HEK293T (cell line): ENCODE data around the gene DTNBP1.

Experiments used
- ARNT ChIP-seq: fragments of 450-650 bp; IDR thresholded peaks from 2 replicates; pipeline ENCODE4 v1.6.1; 2017; ENCODE audit warnings: mild to moderate bottlenecking
- BHLHE40 ChIP-seq: fragments of 450-650 bp; IDR thresholded peaks from 2 replicates; pipeline ENCODE4 v1.6.1; 2016; ENCODE audit warnings: mild to moderate bottlenecking, moderate library complexity, borderline replicate concordance
- CTBP1 ChIP-seq: fragments of 450-650 bp; IDR thresholded peaks from 2 replicates; pipeline ENCODE4 v1.6.1; 2016; ENCODE audit warnings: borderline replicate concordance
- ELF4 ChIP-seq: fragments of 450-650 bp; IDR thresholded peaks from 2 replicates; pipeline ENCODE4 v1.6.1; 2017; ENCODE audit warnings: antibody characterized with exemption
- FOXM1 ChIP-seq: fragments of 450-650 bp; IDR thresholded peaks from 2 replicates; pipeline ENCODE4 v1.6.1; 2017; ENCODE audit warnings: mild to moderate bottlenecking, borderline replicate concordance
- HDGF ChIP-seq: fragments of 450-650 bp; IDR thresholded peaks from 2 replicates; pipeline ENCODE4 v1.6.1; 2017; ENCODE audit warnings: antibody characterized with exemption, borderline replicate concordance
- LEF1 ChIP-seq: fragments of 450-650 bp; IDR thresholded peaks from 2 replicates; pipeline ENCODE4 v1.6.1; 2017; ENCODE audit warnings: mild to moderate bottlenecking, borderline replicate concordance
- SP1 ChIP-seq: fragments of 450-650 bp; IDR thresholded peaks from 2 replicates; pipeline ENCODE4 v1.6.1; 2017
- SUZ12 ChIP-seq: fragments of 450-650 bp; IDR thresholded peaks from 2 replicates; pipeline ENCODE4 v1.6.1; 2016; ENCODE audit warnings: mild to moderate bottlenecking
- TARDBP ChIP-seq: fragments of 450-650 bp; IDR thresholded peaks from 2 replicates; pipeline ENCODE4 v1.6.1; 2016
- ZNF384 ChIP-seq: fragments of 450-650 bp; IDR thresholded peaks from 2 replicates; pipeline ENCODE4 v1.6.1; 2016
- TF ChIP-seq, protein P1 (sequence below): fragments of 450-650 bp; IDR thresholded peaks from 2 replicates; pipeline ENCODE4 v1.6.1; 2016

DNA sequence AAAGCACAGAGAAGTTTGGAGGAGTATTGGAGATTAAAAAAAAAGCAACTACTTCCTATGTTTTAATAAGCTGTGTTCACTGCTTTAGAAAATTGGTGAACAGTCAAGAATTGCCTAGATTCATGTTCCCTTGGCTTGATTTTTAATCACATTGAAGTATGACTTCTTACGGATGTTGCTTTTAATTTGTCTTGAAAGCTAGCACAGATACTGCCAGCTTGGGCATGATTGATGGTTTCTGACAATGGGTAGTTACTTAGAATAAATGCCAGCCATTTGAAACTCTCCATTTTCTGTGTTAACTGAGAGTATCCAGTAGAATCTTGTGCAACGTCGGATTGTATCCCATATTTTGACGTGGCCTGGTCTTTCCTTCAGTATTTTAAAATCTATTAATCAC is 178.0 kb downstream of the DTNBP1 start:
- no peak for TF ChIP-seq SP1
- TF ChIP-seq FOXM1 = no peak
- TF ChIP-seq SUZ12 = no peak
- TF ChIP-seq ZNF384 = no peak
- no peak for TF ChIP-seq TARDBP
- no peak for TF ChIP-seq HDGF
- no peak for TF ChIP-seq BHLHE40
- TF ChIP-seq ARNT = no peak
- TF ChIP-seq, protein P1, sequence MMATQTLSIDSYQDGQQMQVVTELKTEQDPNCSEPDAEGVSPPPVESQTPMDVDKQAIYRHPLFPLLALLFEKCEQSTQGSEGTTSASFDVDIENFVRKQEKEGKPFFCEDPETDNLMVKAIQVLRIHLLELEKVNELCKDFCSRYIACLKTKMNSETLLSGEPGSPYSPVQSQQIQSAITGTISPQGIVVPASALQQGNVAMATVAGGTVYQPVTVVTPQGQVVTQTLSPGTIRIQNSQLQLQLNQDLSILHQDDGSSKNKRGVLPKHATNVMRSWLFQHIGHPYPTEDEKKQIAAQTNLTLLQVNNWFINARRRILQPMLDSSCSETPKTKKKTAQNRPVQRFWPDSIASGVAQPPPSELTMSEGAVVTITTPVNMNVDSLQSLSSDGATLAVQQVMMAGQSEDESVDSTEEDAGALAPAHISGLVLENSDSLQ = no peak
- TF ChIP-seq LEF1 = no peak
- TF ChIP-seq CTBP1 = no peak
- TF ChIP-seq ELF4 = no peak
